Neural progenitor cell (in vitro differentiated cells): ENCODE measurements around the gene NKD2.

ENCODE experiments used
- EZH2 ChIP-seq: fragments of 200-600 bp; sonication (generic); IDR thresholded peaks from 2 replicates; pipeline ENCODE4 v1.6.1; 2017; ENCODE audit warnings: antibody characterized with exemption, mild to moderate bottlenecking, moderate library complexity
- EZH2phosphoT487 ChIP-seq: fragments of 200-600 bp; sonication (generic); IDR thresholded peaks from 2 replicates; pipeline ENCODE4 v1.6.1; 2017; ENCODE audit warnings: antibody characterized with exemption
- TF ChIP-seq, protein P1 (sequence below): fragments of 200-600 bp; sonication (generic); IDR thresholded peaks from 2 replicates; pipeline ENCODE4 v1.5.1; 2017; ENCODE audit warnings: antibody characterized with exemption, mild to moderate bottlenecking

DNA sequence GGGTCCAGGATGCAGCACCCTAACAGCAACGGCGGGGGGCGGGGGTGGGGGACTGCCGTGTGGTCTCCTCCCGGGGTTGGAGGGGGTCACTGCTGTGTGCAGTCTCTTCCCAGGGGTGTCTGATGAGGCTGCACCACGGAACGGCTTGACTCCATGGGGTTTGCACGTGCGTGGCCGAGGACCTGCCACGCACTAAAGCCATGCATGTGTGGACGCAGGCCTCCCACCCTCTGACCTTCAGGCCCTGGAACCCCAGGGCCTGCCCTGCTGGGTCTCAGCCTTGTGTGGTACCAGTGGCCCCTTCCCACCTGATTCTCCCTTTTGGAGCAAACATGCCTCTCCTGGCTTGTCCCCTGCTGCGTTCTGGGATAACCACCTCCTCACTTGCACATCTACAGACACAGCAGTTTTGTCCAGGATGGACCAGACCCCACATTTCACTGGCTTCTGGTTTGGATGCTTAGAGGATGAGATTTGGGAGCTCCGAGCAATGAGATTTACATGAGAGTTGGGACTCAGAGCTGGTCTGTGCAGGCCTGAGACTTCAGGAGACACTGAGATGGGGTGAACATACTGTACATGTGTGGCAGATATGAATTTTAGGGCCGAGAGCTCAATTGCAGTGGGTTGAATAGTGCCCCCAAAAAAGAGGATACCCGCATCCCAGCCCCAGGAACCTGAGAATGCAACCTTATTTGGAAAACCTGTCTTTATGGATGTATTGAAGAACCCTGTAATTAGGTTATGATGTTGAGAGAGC lies 57.5 kb downstream of the NKD2 start:
- TF ChIP-seq, protein P1, sequence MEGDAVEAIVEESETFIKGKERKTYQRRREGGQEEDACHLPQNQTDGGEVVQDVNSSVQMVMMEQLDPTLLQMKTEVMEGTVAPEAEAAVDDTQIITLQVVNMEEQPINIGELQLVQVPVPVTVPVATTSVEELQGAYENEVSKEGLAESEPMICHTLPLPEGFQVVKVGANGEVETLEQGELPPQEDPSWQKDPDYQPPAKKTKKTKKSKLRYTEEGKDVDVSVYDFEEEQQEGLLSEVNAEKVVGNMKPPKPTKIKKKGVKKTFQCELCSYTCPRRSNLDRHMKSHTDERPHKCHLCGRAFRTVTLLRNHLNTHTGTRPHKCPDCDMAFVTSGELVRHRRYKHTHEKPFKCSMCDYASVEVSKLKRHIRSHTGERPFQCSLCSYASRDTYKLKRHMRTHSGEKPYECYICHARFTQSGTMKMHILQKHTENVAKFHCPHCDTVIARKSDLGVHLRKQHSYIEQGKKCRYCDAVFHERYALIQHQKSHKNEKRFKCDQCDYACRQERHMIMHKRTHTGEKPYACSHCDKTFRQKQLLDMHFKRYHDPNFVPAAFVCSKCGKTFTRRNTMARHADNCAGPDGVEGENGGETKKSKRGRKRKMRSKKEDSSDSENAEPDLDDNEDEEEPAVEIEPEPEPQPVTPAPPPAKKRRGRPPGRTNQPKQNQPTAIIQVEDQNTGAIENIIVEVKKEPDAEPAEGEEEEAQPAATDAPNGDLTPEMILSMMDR: no peak
- TF ChIP-seq EZH2: no peak
- TF ChIP-seq EZH2phosphoT487: no peak
